NCI-H128 (cell line): Measurements from ENCODE around the gene LRMDA.
"Not testable (repeated sequence)": the region's sequence is repeated elsewhere in the genome, so short reads cannot be mapped to it uniquely, and the experiment has no call there.

Experiments used
- DNase-seq: peaks from one replicate; lab custom pipeline; 2025; ENCODE audit not compliant: unreplicated experiment; lab: John Stamatoyannopoulos, UW

The LRMDA gene

DNA sequence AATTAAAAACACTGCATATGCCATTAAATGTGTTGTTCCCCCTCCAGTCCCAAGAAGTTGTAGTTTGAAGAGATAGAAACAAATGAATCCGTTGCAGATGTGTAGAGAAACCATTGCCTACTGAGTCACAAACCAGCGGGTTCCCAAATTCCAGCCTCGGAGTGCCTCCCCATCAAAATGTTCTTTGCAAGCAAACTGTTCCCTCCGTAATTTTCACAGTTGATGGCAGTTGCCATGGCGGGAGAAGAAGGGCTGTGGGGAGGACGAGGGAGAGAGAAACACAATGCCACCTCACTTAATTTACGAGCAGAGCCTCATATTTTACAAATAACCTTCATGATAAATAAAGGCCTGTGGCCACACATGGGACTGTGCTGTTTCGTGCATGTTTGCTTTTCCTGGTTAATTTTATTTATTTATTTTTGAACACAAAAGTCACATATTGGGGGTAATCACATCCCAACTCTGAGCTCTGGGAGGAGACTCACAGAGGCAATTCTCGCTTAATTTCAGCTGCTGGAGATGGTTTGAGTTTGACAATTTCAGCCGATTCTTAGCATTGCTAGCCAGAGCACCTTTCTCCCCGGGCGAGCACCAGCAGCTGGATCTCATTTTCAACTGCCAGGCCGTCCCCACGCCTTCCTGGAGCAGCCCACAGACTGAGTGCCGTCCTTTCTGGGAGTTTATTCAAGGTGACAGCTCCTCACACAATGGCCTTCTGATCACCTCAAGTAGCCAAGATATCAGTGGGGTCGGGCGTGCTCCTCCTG lies 1122.0 kb downstream of the LRMDA start:
- no peak for DNase-seq

DNA sequence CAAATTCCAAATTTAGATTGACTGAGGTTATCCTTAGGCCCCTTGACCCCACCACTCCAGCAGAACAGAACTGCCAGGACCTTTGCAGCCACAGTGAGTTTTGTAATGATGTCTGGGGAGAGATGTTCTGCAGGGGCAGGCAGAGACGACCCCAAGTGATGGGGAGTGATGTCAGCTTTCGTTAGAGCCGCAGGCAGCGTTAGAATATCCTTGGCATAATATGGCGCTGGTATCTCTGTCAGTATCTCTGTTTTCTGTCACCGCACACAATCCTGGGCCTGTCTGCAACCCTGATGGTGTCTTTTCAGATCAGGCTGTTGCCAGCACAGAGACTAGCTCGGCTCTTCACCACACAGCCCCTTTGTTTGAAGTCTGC lies 1122.6 kb downstream of the LRMDA start:
- no peak for DNase-seq

DNA sequence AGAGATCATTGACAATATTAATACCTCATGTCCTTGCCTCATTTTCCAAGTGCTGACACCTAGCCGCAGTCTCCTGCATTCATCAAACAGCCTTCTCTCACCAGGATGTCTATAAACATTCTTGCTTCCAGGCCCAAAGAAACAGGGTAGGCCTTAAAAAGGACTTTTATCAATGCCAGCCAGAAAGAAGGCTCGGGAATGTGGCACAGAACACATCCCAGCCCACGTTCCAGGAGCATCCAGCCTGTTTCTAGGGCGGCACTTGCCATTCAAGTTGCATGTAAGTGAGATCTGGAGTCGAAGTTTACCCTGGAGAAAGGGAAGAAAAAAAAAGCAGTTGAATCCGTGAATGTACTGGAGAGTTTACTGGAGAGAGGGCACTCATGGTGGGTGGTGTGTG lies 1123.1 kb downstream of the LRMDA start:
- no peak for DNase-seq

DNA sequence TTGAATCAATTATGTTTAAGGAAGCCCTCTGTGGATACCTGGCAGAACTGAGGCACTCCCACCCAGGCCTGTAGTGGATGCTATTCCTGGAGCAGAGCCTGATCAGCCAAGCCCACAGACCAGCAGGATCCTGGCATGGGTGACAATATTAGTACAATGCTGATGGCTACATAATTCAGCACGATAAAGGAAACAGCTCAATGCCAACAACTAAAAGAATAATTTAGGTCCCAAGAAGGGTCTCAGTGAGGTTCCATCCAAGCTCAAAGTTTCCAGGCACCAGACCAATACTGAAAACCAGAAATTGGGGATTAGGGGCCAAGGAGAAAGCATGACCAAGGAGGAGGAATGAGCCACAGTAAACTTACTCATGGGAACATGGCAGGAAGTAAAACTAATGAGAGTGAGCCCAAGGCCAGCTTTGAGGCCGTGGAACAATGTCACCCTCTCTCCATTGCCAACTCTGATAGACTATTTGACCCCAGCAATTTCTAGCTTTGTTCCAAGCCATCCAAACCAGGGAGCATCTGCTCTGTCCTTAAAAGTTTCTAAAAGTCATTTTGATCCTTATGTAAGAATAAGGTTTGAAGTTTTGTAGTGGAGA lies 1123.7 kb downstream of the LRMDA start:
- DNase-seq: no peak

- no peak for DNase-seq
Observed at GRCh38 chr10:76557366-76557765, 1125.9 kb downstream of the LRMDA start.

GRCh38 chr10:76558586-76558985 lies 1127.2 kb downstream of the LRMDA start:
- DNase-seq: no peak

- DNase-seq: no peak
Observed at GRCh38 chr10:76558996-76559891, 1127.8 kb downstream of the LRMDA start.

DNA sequence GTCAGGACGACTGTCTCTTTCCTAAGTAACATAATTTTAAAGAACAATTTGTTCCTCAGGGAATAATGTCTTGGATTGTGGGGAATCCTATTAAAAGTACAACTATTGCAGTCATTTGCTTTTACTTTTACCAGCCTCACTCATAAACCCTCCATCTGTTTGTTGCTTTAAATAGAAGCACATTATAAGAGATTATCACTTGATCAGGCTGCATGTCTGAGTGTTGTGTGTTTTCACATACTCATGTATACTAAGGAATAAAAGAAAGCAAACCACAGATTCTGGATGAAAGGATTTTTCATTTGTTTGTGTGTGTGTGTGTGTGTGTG lies 1128.4 kb downstream of the LRMDA start:
- no peak for DNase-seq

DNA sequence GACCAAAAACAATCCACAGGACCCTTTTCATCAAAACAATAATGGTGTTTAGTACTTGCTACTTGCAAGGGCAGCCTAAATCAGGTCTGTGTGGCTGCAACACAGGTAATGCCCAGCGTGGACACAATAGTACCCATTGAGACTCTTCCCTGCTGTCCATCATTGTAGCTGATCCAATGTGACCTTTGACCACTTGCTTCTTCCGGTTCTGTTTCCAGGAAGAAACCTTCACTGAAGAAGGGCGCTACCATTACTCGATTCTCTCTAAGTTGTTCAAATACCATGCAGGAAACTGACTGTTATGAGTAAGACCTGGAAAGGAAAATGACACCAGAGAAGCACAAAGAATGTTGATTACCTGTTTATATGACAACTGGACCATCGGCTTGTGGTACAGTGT lies 1128.9 kb downstream of the LRMDA start:
- DNase-seq: no peak

- DNase-seq: no peak
Observed at GRCh38 chr10:76563286-76563685, 1131.9 kb downstream of the LRMDA start.

- no peak for DNase-seq
Observed at GRCh38 chr10:76572021-76572420, 1140.6 kb downstream of the LRMDA start.

DNA sequence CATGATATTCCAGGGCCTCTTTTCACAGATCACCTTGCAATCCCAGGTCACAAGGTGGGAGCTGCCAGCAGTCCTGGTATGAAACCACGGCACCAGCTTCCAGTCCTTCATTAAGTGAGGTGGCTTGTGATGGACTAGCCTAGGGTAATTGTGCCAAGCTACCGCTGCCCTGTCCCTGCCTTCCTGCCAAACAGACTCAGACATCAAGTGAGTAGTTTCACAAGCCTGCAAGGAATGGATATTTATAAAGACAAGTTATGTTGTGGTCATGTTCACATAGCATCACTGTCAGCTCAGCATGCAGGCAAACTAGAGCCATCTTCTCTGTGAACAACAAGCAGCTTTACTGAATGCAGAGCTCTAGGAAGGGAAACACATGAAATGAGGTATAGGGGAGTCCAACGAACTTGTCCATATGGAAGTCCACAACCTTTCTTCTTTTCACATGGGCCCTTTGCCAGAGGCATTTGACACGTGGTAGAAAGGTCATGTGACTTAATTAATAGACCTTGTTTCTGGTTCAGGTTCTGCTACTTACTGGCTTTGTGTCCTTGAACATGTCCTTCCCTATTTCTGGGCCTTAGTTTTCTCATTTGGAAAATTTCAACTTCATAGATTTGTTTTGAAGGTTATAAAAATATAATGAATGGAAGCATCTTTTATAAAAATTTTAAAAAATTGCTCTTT lies 1145.0 kb downstream of the LRMDA start:
- no peak for DNase-seq

GRCh38 chr10:76577455-76577854 lies 1146.0 kb downstream of the LRMDA start:
- no peak for DNase-seq

GRCh38 chr10:76581506-76582256 lies 1150.3 kb downstream of the LRMDA start:
- DNase-seq: peak; percentile 2

DNA sequence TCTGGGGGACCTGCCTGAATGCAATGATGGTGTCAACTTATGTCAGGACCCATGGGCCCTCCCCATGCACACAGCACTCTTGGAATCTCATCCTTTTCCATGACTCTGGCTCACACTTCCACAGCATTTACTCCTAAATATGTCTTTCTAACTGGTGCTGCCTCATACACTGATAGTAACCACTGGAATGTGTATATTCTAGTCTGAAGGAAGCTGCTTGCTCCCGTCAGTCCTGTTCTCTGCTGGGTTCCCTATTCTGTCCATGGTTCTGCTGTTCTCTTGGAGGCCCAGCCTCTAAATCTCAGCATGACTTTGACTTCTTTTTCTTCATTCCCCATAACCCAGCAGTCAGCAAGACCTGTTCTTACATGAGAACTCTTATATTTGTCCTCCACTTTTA lies 1151.1 kb downstream of the LRMDA start:
- no peak for DNase-seq

- DNase-seq: no peak
Observed at GRCh38 chr10:76583711-76584161, 1152.3 kb downstream of the LRMDA start.

GRCh38 chr10:76584466-76584865 lies 1153.0 kb downstream of the LRMDA start:
- DNase-seq: not testable (repeated sequence)
